ENCODE data around the gene RRN3.
"Not testable (repeated sequence)": the region's sequence is repeated elsewhere in the genome, so short reads cannot be mapped to it uniquely, and the experiment has no call there.

The RRN3 gene

DNA sequence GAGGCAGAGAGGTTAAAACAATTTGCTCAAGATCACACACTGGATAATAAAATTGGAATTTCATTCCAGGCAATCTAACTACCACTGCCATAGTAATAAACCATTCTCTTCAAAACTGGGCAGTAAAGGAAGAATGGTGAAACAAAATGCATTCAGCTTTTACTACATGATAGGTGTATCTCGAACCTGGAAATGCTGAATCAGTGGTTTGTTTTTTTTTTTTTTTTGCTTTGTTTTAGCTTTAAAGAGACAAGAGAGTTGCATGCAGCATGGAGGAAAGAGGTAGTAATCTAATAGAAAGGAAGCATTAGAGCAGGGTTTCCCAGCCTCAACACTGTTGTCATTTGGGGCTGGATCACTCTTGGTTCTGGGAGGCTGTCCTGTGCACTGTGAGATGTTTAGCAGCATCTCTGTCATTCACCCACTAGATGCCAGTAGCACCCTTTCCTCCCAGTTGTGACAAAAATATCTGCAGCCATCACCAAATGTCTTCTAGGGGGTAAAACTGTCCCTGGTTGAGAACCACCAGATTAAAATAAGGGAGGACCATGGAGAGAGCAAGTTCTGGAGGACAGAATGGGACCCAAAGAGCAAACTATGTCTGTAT is 3.3 kb downstream of the RRN3 start:
- not testable (repeated sequence) for H3K27ac ChIP-seq (ENCODE audit: low read depth, low read length); H3K4me1 ChIP-seq (ENCODE audit: control insufficient read depth, insufficient read depth, low read length); H3K9me3 ChIP-seq (ENCODE audit: control insufficient read depth, insufficient read depth, low read length); H3K9ac ChIP-seq (ENCODE audit: low read depth, low read length); H3K27me3 ChIP-seq (ENCODE audit: control insufficient read depth, insufficient read depth, low read length); H3K4me3 ChIP-seq (ENCODE audit: low read depth, low read length)
- H3K36me3 ChIP-seq (ENCODE audit: control insufficient read depth, insufficient read depth, low read length) = peaks cover 46% of the 10 kb centered on the region

DNA sequence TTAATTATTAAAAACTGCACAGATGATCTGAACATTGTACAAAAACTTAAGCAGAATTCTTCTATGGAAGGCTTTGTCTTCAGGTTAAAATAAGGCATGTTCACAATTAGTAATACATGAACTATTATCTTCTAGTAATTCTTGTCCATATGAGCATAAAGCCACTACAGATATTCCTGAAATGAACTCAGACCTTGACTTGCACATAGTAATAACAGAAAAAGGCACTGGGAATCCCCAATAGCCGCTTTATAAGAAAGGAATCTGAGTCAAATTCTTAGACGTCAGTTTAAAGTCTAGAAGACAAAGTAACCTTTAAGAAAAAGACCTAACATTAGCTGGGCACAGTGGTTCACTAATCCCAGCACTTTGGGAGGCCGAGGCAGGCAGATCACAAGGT is 11.3 kb downstream of the RRN3 start:
- peaks cover 79% of the 10 kb centered on the region for H3K36me3 ChIP-seq (ENCODE audit: control insufficient read depth, insufficient read depth, low read length)
- H3K4me3 ChIP-seq (ENCODE audit: low read depth, low read length); H3K9ac ChIP-seq (ENCODE audit: low read depth, low read length); H3K4me1 ChIP-seq (ENCODE audit: control insufficient read depth, insufficient read depth, low read length); H3K27me3 ChIP-seq (ENCODE audit: control insufficient read depth, insufficient read depth, low read length); H3K27ac ChIP-seq (ENCODE audit: low read depth, low read length); H3K9me3 ChIP-seq (ENCODE audit: control insufficient read depth, insufficient read depth, low read length): not testable (repeated sequence)

- not testable (repeated sequence) for H3K9ac ChIP-seq (ENCODE audit: low read depth, low read length); H3K9me3 ChIP-seq (ENCODE audit: control insufficient read depth, insufficient read depth, low read length); H3K4me3 ChIP-seq (ENCODE audit: low read depth, low read length); H3K27me3 ChIP-seq (ENCODE audit: control insufficient read depth, insufficient read depth, low read length); H3K4me1 ChIP-seq (ENCODE audit: control insufficient read depth, insufficient read depth, low read length); H3K27ac ChIP-seq (ENCODE audit: low read depth, low read length)
- peaks cover 74% of the 10 kb centered on the region for H3K36me3 ChIP-seq (ENCODE audit: control insufficient read depth, insufficient read depth, low read length)
These were observed 13.2 kb downstream of the RRN3 start for GRCh38 chr16:15080883-15081282.

- H3K9me3 ChIP-seq (ENCODE audit: control insufficient read depth, insufficient read depth, low read length); H3K27ac ChIP-seq (ENCODE audit: low read depth, low read length); H3K9ac ChIP-seq (ENCODE audit: low read depth, low read length); H3K4me3 ChIP-seq (ENCODE audit: low read depth, low read length); H3K4me1 ChIP-seq (ENCODE audit: control insufficient read depth, insufficient read depth, low read length); H3K27me3 ChIP-seq (ENCODE audit: control insufficient read depth, insufficient read depth, low read length): not testable (repeated sequence)
- H3K36me3 ChIP-seq (ENCODE audit: control insufficient read depth, insufficient read depth, low read length) = peaks cover 75% of the 10 kb centered on the region
These were observed 17.9 kb downstream of the RRN3 start for GRCh38 chr16:15076161-15076560.

GRCh38 chr16:15073101-15073500 is 21.0 kb downstream of the RRN3 start:
- Histone ChIP-seq H3K9me3 (ENCODE audit: control insufficient read depth, insufficient read depth, low read length) (no peaks in the 10 kb centered on the region), H3K27me3 (ENCODE audit: control insufficient read depth, insufficient read depth, low read length) (no peaks in the 10 kb centered on the region), H3K27ac (ENCODE audit: low read depth, low read length) (no peak overlapping the region), H3K36me3 (ENCODE audit: control insufficient read depth, insufficient read depth, low read length) (peaks cover 81% of the 10 kb centered on the region), H3K9ac (ENCODE audit: low read depth, low read length) (no peak overlapping the region), H3K4me1 (ENCODE audit: control insufficient read depth, insufficient read depth, low read length) (no peaks in the 10 kb centered on the region), H3K4me3 (ENCODE audit: low read depth, low read length) (no peak overlapping the region)

DNA sequence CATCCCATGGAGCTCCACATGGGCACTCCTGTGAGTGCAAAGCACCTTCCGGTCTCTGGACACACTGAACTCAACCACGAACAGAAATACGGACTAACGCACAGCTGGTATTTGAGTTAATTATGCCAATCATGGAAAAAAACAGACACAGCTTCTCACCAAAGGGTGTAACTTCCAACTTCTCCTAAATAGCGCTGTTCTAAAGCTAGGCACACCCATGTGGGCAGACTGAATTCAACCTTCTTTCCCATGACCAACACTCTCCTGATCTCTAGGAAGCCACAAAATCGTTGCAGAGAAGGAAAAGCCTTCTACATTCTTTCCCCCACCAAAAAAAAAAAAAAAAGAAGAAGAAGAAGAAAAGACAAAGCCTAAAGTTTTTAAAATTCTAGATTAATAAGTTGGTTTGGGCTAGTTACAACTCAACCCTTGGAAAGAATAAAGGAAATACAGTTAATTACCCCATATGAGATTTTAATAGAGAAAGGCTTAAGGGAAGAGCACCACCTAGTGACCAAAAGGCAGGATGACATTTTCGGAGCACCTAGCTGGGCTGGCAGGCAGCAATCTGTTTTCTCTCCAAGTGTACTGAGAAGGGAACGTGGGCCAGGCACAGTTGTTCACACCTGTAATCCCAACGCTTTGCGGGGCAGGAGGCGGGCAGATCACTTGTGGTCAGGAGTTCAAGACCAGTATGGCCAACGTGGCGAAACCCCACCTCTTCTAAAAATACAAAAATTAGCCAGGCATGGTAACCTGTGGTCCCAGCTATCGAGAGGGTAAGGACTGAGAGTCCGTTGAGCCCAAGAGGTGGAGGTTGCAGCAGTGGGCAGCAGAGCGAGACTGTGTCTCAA is 21.9 kb downstream of the RRN3 start:
- peaks cover 84% of the 10 kb centered on the region for H3K36me3 ChIP-seq (ENCODE audit: control insufficient read depth, insufficient read depth, low read length)
- H3K27me3 ChIP-seq (ENCODE audit: control insufficient read depth, insufficient read depth, low read length) = not testable (repeated sequence)

GRCh38 chr16:15071013-15071412 is 23.1 kb downstream of the RRN3 start:
- H3K4me3 ChIP-seq (ENCODE audit: low read depth, low read length); H3K27me3 ChIP-seq (ENCODE audit: control insufficient read depth, insufficient read depth, low read length); H3K4me1 ChIP-seq (ENCODE audit: control insufficient read depth, insufficient read depth, low read length); H3K9me3 ChIP-seq (ENCODE audit: control insufficient read depth, insufficient read depth, low read length); H3K9ac ChIP-seq (ENCODE audit: low read depth, low read length); H3K27ac ChIP-seq (ENCODE audit: low read depth, low read length): not testable (repeated sequence)
- H3K36me3 ChIP-seq (ENCODE audit: control insufficient read depth, insufficient read depth, low read length) = peaks cover 78% of the 10 kb centered on the region

More for the DNA sequence above, 21.9 kb downstream of the RRN3 start:
- not testable (repeated sequence) for H3K9ac ChIP-seq (ENCODE audit: low read depth, low read length); H3K4me1 ChIP-seq (ENCODE audit: control insufficient read depth, insufficient read depth, low read length); H3K27ac ChIP-seq (ENCODE audit: low read depth, low read length); H3K4me3 ChIP-seq (ENCODE audit: low read depth, low read length); H3K9me3 ChIP-seq (ENCODE audit: control insufficient read depth, insufficient read depth, low read length)

- H3K4me3 ChIP-seq (ENCODE audit: low read depth, low read length); H3K4me1 ChIP-seq (ENCODE audit: control insufficient read depth, insufficient read depth, low read length); H3K9me3 ChIP-seq (ENCODE audit: control insufficient read depth, insufficient read depth, low read length); H3K27ac ChIP-seq (ENCODE audit: low read depth, low read length); H3K27me3 ChIP-seq (ENCODE audit: control insufficient read depth, insufficient read depth, low read length); H3K9ac ChIP-seq (ENCODE audit: low read depth, low read length): not testable (repeated sequence)
- H3K36me3 ChIP-seq (ENCODE audit: control insufficient read depth, insufficient read depth, low read length) = peaks cover 77% of the 10 kb centered on the region
These were observed 27.4 kb downstream of the RRN3 start for GRCh38 chr16:15066690-15067089.

GRCh38 chr16:15065961-15066360 is 28.1 kb downstream of the RRN3 start:
- H3K4me3 ChIP-seq (ENCODE audit: low read depth, low read length); H3K27me3 ChIP-seq (ENCODE audit: control insufficient read depth, insufficient read depth, low read length); H3K27ac ChIP-seq (ENCODE audit: low read depth, low read length); H3K9ac ChIP-seq (ENCODE audit: low read depth, low read length); H3K4me1 ChIP-seq (ENCODE audit: control insufficient read depth, insufficient read depth, low read length); H3K9me3 ChIP-seq (ENCODE audit: control insufficient read depth, insufficient read depth, low read length): not testable (repeated sequence)
- peaks cover 80% of the 10 kb centered on the region for H3K36me3 ChIP-seq (ENCODE audit: control insufficient read depth, insufficient read depth, low read length)

GRCh38 chr16:15062085-15062810 is 31.8 kb downstream of the RRN3 start:
- not testable (repeated sequence) for H3K4me3 ChIP-seq (ENCODE audit: low read depth, low read length); H3K27ac ChIP-seq (ENCODE audit: low read depth, low read length); H3K27me3 ChIP-seq (ENCODE audit: control insufficient read depth, insufficient read depth, low read length); H3K9me3 ChIP-seq (ENCODE audit: control insufficient read depth, insufficient read depth, low read length); H3K9ac ChIP-seq (ENCODE audit: low read depth, low read length); H3K4me1 ChIP-seq (ENCODE audit: control insufficient read depth, insufficient read depth, low read length)
- peaks cover 78% of the 10 kb centered on the region for H3K36me3 ChIP-seq (ENCODE audit: control insufficient read depth, insufficient read depth, low read length)

DNA sequence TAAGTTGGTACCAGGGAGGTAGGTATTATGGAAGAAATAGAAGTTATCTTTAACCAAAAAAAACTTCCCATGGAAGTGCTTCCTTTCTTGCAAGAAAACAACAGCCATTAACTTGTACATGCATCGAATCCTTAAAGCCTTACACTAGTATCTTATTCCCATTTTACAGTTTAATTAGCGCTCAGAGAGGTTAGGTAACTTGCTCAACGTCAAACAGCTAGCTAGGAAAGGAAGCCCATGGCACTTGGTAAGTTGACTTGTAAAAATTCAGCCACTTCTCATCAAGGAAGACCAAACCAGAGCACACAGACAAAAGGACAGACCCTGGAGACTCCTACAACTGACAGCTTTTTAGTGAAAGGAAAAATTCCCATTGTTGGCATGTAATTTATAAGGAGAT is 34.7 kb downstream of the RRN3 start:
- H3K9me3 ChIP-seq (ENCODE audit: control insufficient read depth, insufficient read depth, low read length) = no peaks in the 10 kb centered on the region
- H3K27ac ChIP-seq (ENCODE audit: low read depth, low read length) = no peak overlapping the region
- H3K9ac ChIP-seq (ENCODE audit: low read depth, low read length) = no peak overlapping the region
- no peak overlapping the region for H3K4me3 ChIP-seq (ENCODE audit: low read depth, low read length)
- no peaks in the 10 kb centered on the region for H3K27me3 ChIP-seq (ENCODE audit: control insufficient read depth, insufficient read depth, low read length)
- no peaks in the 10 kb centered on the region for H3K4me1 ChIP-seq (ENCODE audit: control insufficient read depth, insufficient read depth, low read length)
- H3K36me3 ChIP-seq (ENCODE audit: control insufficient read depth, insufficient read depth, low read length) = peaks cover 60% of the 10 kb centered on the region
